Vagina (tissue), 2 donors: Measurements from ENCODE around the gene KIAA1671. TPM values are rescaled to one million over a fixed set of nuclear protein-coding genes. Genes with fewer than 3 reads are reported as not detected.

Experiments used
- DNase-seq, 2 donors: peaks; one replicate each; pipeline ENCODE4 v3.0.0-alpha.2; 2017; ENCODE audit errors: extremely low spot score in 2 of 2
- H3K27ac ChIP-seq: fragments of 200-600 bp; sonication (generic); one replicate; pipeline ENCODE4 v1.5.1; 2019
- H3K27me3 ChIP-seq: fragments of 200-600 bp; sonication (generic); one replicate; pipeline ENCODE4 v1.5.1; 2019
- H3K36me3 ChIP-seq, 2 donors: fragments of 200-600 bp; sonication (generic); one replicate each; pipeline ENCODE4 v1.5.1; 2017 to 2019
- H3K4me1 ChIP-seq: fragments of 200-600 bp; sonication (generic); one replicate; pipeline ENCODE4 v1.5.1; 2019
- H3K4me3 ChIP-seq, 2 donors: fragments of 200-600 bp; sonication (generic); 1 replicate in 1 of 2; 2 replicates in 1 of 2; pipeline ENCODE4 v1.5.1; 2016 to 2019
- H3K9me3 ChIP-seq: fragments of 200-600 bp; sonication (generic); one replicate; pipeline ENCODE4 v1.5.1; 2019
- CTCF ChIP-seq, 3 experiments: fragments of 450-650 bp in 2 of 3; fragments of 200-600 bp in 1 of 3; sonication (generic) in 1 of 3; IDR thresholded peaks; one replicate each; pipeline ENCODE4 v1.5.1; 2017 to 2019; ENCODE audit warnings: antibody characterized with exemption in 3 of 3, mild to moderate bottlenecking in 2 of 3, moderate library complexity in 2 of 3
- POLR2A ChIP-seq, 2 donors: fragments of 450-650 bp; IDR thresholded peaks; one replicate each; pipeline ENCODE4 v1.6.1; 2017; ENCODE audit warnings: antibody characterized with exemption in 2 of 2, mild to moderate bottlenecking in 2 of 2, moderate library complexity in 2 of 2
- POLR2AphosphoS5 ChIP-seq, 2 donors: sonication (generic); formaldehyde crosslinking; IDR thresholded peaks; one replicate each; pipeline ENCODE4 v1.9.0; 2017; ENCODE audit warnings: antibody characterized with exemption in 2 of 2, mild to moderate bottlenecking in 2 of 2, low read depth in 1 of 2; ENCODE audit not compliant: insufficient read depth in 1 of 2
- intact Hi-C: fragments of 100-400 bp; cut with DNase I; formaldehyde crosslinking; loops from one replicate; pipeline ENCODE4 v1.15.1; 2023
- total RNA-seq: library from RNA; depleted of rRNA; stranded (reverse); fragments of >200 nt; gene quantifications from one replicate; pipeline ENCODE4 v1.2.3, GENCODE V29; 2016

The KIAA1671 gene
- total RNA-seq, 1 donor from 2014 or later = 54.0 TPM

- intact Hi-C loops = loop anchor here (5.0 kb wide), 1 partner anchor 97 kb away; the partner anchor contains the start of gene KIAA1671
- no peak for DNase-seq
- H3K36me3 ChIP-seq = peaks cover 0 to 9% of the 10 kb centered on the region in 2 donors
- TF ChIP-seq CTCF (IDR thresholded peaks at IDR 0.05) (peak; percentile 73 to 96 (median 92)), POLR2A (IDR thresholded peaks at IDR 0.05) (no peak)
- H3K27me3 ChIP-seq = no peaks in the 10 kb centered on the region
- H3K4me1 ChIP-seq = peaks cover 12% of the 10 kb centered on the region
- no peaks in the 10 kb centered on the region for H3K9me3 ChIP-seq
- H3K27ac ChIP-seq = no peak overlapping the region
- H3K4me3 ChIP-seq = no peak overlapping the region
Observed at GRCh38 chr22:25048659-25049647, 96.4 kb downstream of the KIAA1671 start.

- TF ChIP-seq POLR2A (IDR thresholded peaks at IDR 0.05) = no peak
- TF ChIP-seq CTCF (IDR thresholded peaks at IDR 0.05) = no peak
- no peak for TF ChIP-seq POLR2AphosphoS5 (IDR thresholded peaks at IDR 0.05; ENCODE audit: insufficient read depth in 1 of 2, low read depth in 1 of 2)
- no peak for DNase-seq
- Histone ChIP-seq H3K4me3 (no peak overlapping the region), H3K27me3 (no peaks in the 10 kb centered on the region), H3K4me1 (peaks cover 4% of the 10 kb centered on the region), H3K36me3 (peaks cover 0 to 9% of the 10 kb centered on the region in 2 donors), H3K27ac (no peak overlapping the region), H3K9me3 (no peaks in the 10 kb centered on the region)
- intact Hi-C loops = loop anchor here (5.0 kb wide), 1 partner anchor 97 kb away; the partner anchor contains the start of gene KIAA1671
Observed at GRCh38 chr22:25049770-25050169, 97.3 kb downstream of the KIAA1671 start.

GRCh38 chr22:25050566-25050965 lies 98.0 kb downstream of the KIAA1671 start:
- peaks cover 0 to 9% of the 10 kb centered on the region in 2 donors for H3K36me3 ChIP-seq
- no peak for TF ChIP-seq POLR2AphosphoS5 (IDR thresholded peaks at IDR 0.05; ENCODE audit: insufficient read depth in 1 of 2, low read depth in 1 of 2)
- TF ChIP-seq CTCF (IDR thresholded peaks at IDR 0.05) = no peak
- no peak for TF ChIP-seq POLR2A (IDR thresholded peaks at IDR 0.05)
- no peaks in the 10 kb centered on the region for H3K9me3 ChIP-seq
- DNase-seq = no peak
- no peaks in the 10 kb centered on the region for H3K4me1 ChIP-seq
- H3K4me3 ChIP-seq = no peak overlapping the region
- intact Hi-C loops = no loop called here
- H3K27ac ChIP-seq = no peak overlapping the region
- no peaks in the 10 kb centered on the region for H3K27me3 ChIP-seq

- DNase-seq = no peak
- TF ChIP-seq POLR2A (IDR thresholded peaks at IDR 0.05) (no peak), POLR2AphosphoS5 (IDR thresholded peaks at IDR 0.05; ENCODE audit: insufficient read depth in 1 of 2, low read depth in 1 of 2) (no peak), CTCF (IDR thresholded peaks at IDR 0.05) (no peak)
- intact Hi-C loops = no loop called here
- no peak overlapping the region for H3K27ac ChIP-seq
- no peaks in the 10 kb centered on the region for H3K27me3 ChIP-seq
- no peaks in the 10 kb centered on the region for H3K4me1 ChIP-seq
- H3K36me3 ChIP-seq = peaks cover 0 to 9% of the 10 kb centered on the region in 2 donors
- no peaks in the 10 kb centered on the region for H3K9me3 ChIP-seq
- H3K4me3 ChIP-seq = no peak overlapping the region
Observed at GRCh38 chr22:25051073-25051472, 98.6 kb downstream of the KIAA1671 start.
